Left hindlimb (tissue), 1 donor: ENCODE data around the gene C1orf21.
"Not testable (repeated sequence)": the region's sequence is repeated elsewhere in the genome, so short reads cannot be mapped to it uniquely, and the experiment has no call there.

Experiments used
- DNase-seq: peaks from one replicate; pipeline ENCODE4 v3.0.0-alpha.2; 2018

C1orf21 gene

DNA sequence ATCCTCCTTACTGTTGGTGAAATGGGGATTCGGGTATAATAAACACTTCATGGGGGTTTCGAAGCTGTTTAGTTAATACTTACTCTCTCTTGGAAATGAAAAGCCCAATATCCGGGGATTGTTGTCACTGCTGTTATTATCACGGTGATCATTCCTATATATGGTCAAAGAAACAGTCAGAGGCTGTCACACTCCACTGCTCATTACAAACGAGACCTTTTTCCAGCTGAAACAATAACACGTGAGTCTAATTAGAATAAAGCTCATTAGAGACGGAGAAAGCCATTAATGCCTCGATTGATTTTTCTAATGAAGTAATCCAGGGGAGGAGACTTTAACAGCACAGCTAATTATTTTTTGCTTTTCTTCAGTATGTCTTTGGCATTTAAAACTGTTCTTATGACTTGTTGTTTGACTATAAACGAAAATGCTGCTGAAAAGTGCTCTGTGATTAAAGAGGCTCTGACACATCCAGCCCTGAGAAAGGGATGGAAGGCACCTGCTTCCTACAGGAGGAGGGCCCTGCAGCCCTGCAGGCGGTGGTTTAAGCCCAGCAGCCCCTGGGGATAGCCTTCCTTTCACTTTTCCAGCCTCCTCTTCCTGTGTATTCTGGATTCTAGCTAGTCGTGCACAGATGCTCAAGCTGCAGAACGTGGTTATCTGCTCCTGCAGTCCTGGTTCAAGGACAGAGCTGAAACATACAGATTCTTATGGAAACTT lies 224.2 kb downstream of the C1orf21 start:
- DNase-seq: no peak

DNA sequence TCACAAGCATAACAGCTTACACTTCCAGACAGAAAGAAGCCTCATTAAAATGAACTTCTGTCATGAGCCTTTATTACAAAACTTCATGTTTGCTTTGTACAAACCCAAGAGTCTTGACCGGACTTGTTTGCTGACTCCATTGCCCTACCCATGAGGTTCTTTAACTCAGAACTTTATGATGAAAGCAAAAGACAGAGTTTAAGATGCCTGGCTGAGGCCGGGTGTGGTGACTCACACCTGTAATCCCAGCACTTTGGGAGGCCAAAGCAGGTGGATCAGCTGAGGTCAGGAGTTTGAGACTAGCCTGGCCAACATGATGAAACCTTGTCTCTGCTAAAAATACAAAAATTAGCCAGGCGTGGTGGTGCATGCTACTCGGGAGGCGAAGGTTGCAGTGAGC lies 225.4 kb downstream of the C1orf21 start:
- not testable (repeated sequence) for DNase-seq

DNA sequence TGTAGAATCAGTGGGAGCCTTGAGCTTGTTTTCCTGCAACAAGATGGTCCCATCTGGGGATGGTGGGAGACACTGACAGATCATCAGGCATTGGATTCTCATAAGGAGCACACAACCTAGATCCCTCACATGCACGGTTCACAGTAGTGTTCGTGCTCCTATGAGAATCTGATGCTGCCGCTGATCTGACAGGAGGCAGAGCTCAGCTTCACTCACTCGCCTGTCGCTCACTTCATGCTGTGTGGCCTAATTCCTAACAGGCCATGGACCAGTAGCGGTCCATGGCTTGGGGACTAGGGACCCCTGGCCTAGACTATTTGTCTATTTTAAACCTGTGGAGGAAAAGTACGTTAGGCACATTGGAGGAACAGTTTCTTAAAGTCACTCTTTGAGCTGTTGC lies 227.8 kb downstream of the C1orf21 start:
- DNase-seq: no peak

- no peak for DNase-seq
Measured at GRCh38 chr1:184615301-184615700, 228.5 kb downstream of the C1orf21 start.

DNA sequence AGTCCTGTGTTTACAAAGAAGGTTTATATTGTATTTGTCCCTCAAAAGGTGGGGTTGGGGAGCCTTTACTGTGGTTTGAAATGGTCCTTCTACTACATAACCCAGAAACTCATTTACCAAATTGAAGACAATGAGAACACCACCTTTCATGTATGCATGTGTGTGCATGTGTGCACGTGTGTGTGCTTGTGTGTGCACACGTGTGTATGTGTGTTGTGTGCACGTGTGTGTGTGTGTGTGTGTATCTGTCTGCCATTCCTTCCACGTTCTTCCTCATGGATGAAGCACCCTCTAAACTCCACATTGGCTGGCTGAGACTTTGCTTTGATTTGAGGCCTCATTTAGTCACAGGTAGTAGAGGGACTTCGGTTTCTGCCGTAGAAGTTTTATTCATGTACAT lies 229.7 kb downstream of the C1orf21 start:
- no peak for DNase-seq

- no peak for DNase-seq
Measured at GRCh38 chr1:184617433-184618029, 230.7 kb downstream of the C1orf21 start.

GRCh38 chr1:184618851-184619250 lies 232.0 kb downstream of the C1orf21 start:
- DNase-seq: no peak

- DNase-seq: no peak
Measured at GRCh38 chr1:184620469-184620868, 233.6 kb downstream of the C1orf21 start.

GRCh38 chr1:184621260-184621659 lies 234.4 kb downstream of the C1orf21 start:
- peak; percentile 71 for DNase-seq

DNA sequence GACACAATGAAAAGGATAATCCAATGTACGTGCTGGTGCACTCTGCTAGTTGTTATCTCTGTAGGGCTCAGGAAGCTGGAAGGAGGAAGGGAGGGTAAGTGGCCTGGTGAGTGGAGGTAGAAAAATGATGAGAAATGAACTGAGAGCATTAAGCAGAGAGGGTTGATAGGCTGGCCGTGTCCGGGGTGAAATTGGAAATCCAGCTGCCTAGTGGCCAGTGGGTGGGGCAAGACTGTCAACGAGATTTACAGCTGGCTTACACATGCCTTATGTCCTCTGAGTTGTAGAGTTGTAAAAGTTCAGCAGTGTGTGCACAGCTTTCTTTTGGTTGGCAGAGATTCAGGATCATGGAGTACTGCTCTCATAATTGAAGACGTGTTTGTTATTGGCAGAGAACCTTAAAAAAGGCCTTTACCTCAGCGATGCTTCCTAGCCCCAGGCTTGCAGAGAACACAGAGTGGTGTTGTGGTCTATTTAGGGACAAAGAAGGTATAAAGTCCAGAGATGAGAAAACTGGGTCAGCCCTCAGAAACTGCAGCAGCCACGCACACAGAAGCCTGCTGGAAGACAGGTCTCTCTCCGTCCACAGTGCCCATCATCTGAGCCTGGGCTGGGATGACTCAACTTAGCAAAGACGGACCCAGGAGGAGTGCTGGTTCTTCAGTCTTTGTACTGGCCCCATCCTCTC lies 235.5 kb downstream of the C1orf21 start:
- peak; percentile 89 for DNase-seq

GRCh38 chr1:184623404-184623803 lies 236.6 kb downstream of the C1orf21 start:
- no peak for DNase-seq

- DNase-seq: no peak
Measured at GRCh38 chr1:184624051-184624450, 237.2 kb downstream of the C1orf21 start.

GRCh38 chr1:184624626-184625025 lies 237.8 kb downstream of the C1orf21 start:
- DNase-seq: no peak

GRCh38 chr1:184625271-184625670 lies 238.4 kb downstream of the C1orf21 start:
- DNase-seq: no peak

- no peak for DNase-seq
Measured at GRCh38 chr1:184626076-184627006, 239.5 kb downstream of the C1orf21 start.

GRCh38 chr1:184627007-184627341 lies 240.1 kb downstream of the C1orf21 start:
- DNase-seq: no peak

- DNase-seq: no peak
Measured at GRCh38 chr1:184629266-184629665, 242.4 kb downstream of the C1orf21 start.

- DNase-seq: no peak
Measured at GRCh38 chr1:184630679-184631060, 243.8 kb downstream of the C1orf21 start.

DNA sequence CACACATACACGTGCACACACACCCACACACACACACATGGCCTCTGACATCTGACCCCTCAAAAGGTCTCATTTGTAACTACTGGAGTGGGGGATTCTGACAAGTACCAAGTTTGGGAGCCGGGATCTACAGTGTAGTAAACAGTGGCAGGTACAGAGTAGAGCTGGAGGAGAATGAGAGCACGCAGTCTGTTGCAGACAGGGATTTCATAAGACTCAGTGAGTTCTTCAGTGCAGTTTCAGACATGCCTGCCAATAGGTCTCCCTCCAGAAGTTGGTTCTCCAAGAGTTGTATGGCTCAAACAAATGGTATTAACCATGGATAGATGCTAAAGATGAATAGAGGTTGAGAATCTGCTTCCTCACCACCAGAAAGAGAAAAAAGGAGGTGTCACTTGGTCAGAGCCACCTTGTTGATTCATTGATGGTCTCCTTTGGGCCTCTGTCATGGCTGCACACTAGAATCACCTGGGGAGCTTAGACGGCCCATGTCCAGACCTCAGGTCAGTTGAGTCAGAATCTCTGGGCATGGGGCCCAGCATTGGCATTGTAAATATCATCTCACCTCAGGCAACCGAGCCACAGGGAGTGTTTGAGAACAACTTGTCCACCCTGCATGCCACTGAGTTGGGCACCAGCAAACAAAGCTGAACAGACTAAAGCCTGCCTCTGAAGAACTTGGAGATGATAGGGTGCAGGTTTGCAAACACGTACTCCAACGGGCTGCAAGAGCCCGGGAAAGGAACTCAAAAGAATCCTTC lies 245.8 kb downstream of the C1orf21 start:
- DNase-seq: no peak

GRCh38 chr1:184633785-184634184 lies 247.0 kb downstream of the C1orf21 start:
- DNase-seq: no peak

DNA sequence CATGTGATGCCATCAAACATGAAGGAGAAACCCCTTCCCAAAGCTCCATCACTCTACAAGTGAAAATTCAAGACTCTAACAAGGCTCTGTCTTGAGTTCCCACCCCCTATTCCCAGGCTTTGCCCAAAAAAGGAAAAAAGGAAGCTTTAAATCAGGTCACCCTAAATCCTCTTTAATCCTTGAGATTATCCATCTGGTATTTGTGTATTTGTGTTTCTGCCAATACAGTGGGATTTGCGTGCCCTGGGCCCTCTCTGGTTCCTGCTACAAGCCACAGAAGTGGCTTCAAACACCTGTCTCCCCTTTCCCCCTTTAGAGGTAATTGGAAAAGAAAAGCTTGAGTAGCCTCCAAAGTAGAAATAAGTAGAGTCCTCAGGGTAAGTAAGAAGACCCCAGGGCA lies 247.5 kb downstream of the C1orf21 start:
- no peak for DNase-seq

GRCh38 chr1:184635347-184635979 lies 248.6 kb downstream of the C1orf21 start:
- no peak for DNase-seq
